Prostate gland (tissue), 2 donors: ENCODE measurements around the gene NR1D1. TPM values are rescaled to one million over a fixed set of nuclear protein-coding genes. Genes with fewer than 3 reads are reported as not detected.

Experiments used
- DNase-seq: peaks from one replicate; pipeline ENCODE4 v3.0.0-alpha.2; 2019; ENCODE audit warnings: low spot score
- H3K27ac ChIP-seq, 2 donors: fragments of 200-600 bp; sonication (generic); 2 replicates each; pipeline ENCODE4 v1.5.1; 2017 to 2019
- H3K27me3 ChIP-seq: fragments of 200-600 bp; sonication (generic); replicated peaks from 2 replicates; pipeline ENCODE4 v1.5.1; 2019; ENCODE audit not compliant: insufficient read depth
- H3K36me3 ChIP-seq, 2 donors: fragments of 200-600 bp; sonication (generic); 1 replicate in 1 of 2; 2 replicates in 1 of 2; pipeline versions ENCODE4 v1.5.1 to v1.8.1; 2017 to 2019
- H3K4me1 ChIP-seq: fragments of 200-600 bp; sonication (generic); replicated peaks from 2 replicates; pipeline ENCODE4 v1.5.1; 2019
- H3K4me3 ChIP-seq, 2 donors: fragments of 200-600 bp; sonication (generic); 2 replicates each; pipeline ENCODE4 v1.5.1; 2017 to 2019
- H3K9me3 ChIP-seq: fragments of 200-600 bp; sonication (generic); 2 replicates; pipeline ENCODE4 v1.5.1; 2017
- POLR2A ChIP-seq: fragments of 450-650 bp; IDR thresholded peaks from one replicate; pipeline ENCODE4 v1.6.1; 2016; ENCODE audit warnings: antibody characterized with exemption, mild to moderate bottlenecking
- POLR2AphosphoS5 ChIP-seq: sonication (generic); formaldehyde crosslinking; IDR thresholded peaks from one replicate; pipeline ENCODE4 v1.6.1; 2017; ENCODE audit warnings: antibody characterized with exemption
- WGBS: methylation state at CpG from one replicate; pipeline ENCODE4 v1.1.5; 2018; 5-methylcytosine and 5-hydroxymethylcytosine counted together
- intact Hi-C: fragments of 100-400 bp; cut with DNase I; formaldehyde crosslinking; loops from one replicate; pipeline ENCODE4 v1.14.2; 2022
- total RNA-seq, 2 donors: library from RNA; depleted of rRNA; stranded (reverse); fragments of >200 nt; gene quantifications; one replicate each; pipeline ENCODE4 v1.1.0, GENCODE V29; 2016
- TF ChIP-seq, protein P1 (sequence below), 4 experiments: fragments of 200-600 bp in 2 of 4; fragments of 450-650 bp in 2 of 4; sonication (generic) in 2 of 4; IDR thresholded peaks; 1 replicate in 3 of 4; 2 replicates in 1 of 4; pipeline ENCODE4 v1.5.1; 2016 to 2019; ENCODE audit warnings: antibody characterized with exemption in 4 of 4, mild to moderate bottlenecking in 2 of 4, moderate library complexity in 2 of 4

The NR1D1 gene
- total RNA-seq, 2 donors from 2014 or later, result 10.7 to 35.2 TPM

DNA sequence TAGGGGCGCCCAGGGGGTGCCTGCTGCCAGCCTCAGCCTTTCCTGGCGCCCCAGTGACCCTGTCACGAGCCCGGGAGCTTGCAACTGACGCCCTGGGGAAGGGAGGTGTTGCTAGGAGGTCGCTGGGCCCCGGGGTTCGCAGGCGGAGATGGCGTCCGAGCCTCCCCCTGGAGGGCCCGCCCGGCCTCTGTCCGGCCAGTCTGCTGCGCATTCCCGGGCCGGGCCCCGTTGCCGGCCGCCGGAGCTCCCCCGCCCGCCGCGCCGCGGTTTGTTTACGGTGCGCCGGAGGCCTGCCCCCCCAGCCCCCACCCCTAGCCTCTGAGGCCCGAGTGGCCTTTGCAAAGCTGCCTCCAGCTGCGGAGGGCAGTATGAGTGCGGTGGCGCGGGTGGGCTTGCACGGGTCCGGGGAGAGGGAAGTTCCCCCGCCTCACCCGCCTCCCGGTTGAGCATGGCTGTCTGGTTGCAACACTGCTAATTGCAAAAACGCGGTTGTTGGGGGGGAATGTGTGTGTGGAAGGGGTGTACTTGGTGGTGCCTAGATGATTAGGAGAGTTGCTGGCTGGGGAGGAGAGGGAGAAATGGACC, 37.1 kb downstream of the NR1D1 start:
- H3K4me3 ChIP-seq, result peak overlapping the region; percentile 99
- intact Hi-C loops, result loop anchor here (1.0 to 5.0 kb wide), 4 partner anchors 12 to 104 kb away; no protein-coding TSS in a partner anchor
- H3K4me1 ChIP-seq, result no peaks in the 10 kb centered on the region
- H3K36me3 ChIP-seq, result no peaks in the 10 kb centered on the region
- TF ChIP-seq POLR2AphosphoS5 (no peak), POLR2A (no peak)
- TF ChIP-seq, protein P1, sequence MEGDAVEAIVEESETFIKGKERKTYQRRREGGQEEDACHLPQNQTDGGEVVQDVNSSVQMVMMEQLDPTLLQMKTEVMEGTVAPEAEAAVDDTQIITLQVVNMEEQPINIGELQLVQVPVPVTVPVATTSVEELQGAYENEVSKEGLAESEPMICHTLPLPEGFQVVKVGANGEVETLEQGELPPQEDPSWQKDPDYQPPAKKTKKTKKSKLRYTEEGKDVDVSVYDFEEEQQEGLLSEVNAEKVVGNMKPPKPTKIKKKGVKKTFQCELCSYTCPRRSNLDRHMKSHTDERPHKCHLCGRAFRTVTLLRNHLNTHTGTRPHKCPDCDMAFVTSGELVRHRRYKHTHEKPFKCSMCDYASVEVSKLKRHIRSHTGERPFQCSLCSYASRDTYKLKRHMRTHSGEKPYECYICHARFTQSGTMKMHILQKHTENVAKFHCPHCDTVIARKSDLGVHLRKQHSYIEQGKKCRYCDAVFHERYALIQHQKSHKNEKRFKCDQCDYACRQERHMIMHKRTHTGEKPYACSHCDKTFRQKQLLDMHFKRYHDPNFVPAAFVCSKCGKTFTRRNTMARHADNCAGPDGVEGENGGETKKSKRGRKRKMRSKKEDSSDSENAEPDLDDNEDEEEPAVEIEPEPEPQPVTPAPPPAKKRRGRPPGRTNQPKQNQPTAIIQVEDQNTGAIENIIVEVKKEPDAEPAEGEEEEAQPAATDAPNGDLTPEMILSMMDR (IDR thresholded peaks at IDR 0.05), result no peak
- peak overlapping the region; percentile 93 for H3K27ac ChIP-seq
- no peak for DNase-seq
- H3K9me3 ChIP-seq, result no peaks in the 10 kb centered on the region
- WGBS, result under 1% methylated on average over 10 of the region's 42 CpGs
- no peaks in the 10 kb centered on the region for H3K27me3 ChIP-seq

DNA sequence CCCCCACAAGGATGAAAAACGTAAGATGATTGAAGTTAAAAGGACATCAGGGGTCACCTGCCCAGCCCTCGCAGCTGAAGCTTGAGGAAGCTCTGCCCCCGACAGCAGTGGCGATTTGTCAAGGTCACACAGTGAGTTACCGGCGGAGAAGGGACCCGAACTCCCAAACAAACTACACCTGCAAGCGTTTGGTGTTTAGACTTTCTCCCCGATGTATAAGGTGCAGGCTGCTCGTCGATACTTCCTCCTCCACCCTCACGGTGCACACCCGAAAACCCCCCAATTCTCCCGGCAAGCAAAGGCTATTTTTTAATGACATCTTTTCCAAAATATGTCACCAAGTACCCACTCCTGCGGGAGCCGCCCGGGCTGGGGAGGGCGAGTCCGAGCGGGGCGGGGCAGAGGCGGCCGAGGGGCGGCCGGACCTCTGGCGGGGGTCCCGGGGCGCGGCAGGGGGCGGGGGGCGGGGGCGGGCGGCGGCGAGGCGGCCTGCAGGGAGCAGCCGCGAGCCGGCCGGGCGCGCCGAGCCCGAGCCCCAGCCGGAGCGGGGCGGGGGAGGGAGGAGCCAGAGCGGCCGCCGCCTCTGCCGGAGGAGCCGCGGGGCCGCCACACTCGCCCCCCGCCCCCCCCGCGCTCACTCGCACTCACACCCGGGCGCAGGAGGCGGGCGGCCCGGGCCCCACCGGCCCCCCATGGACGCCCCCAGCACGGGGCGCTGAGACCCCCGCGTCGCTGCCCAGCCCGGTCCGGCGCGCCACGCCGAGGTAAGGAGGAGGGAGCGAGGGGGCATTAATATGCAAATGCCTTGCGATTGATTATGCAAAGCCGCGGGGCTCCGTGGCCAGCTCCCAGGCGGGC, 37.8 kb downstream of the NR1D1 start, which contains the start of gene THRA:
THRA (plus strand) TSS at position 637 of the 858 bp plus-strand sequence. CDS start 11,524 bp downstream, outside the sequence.
- Histone ChIP-seq H3K4me3 (peak within 1 kb of the TSS; percentile 99), H3K9me3 (no peaks in the 10 kb centered on the region), H3K27me3 (no peaks in the 10 kb centered on the region), H3K27ac (peak within 1 kb of the TSS; percentile 93), H3K4me1 (no peaks in the 10 kb centered on the region), H3K36me3 (no peaks in the 10 kb centered on the region)
- WGBS, result 4% methylated on average over 23 of the region's 83 CpGs
- peak; percentile 40 for TF ChIP-seq POLR2A
- TF ChIP-seq, protein P1 (IDR thresholded peaks at IDR 0.05), result peak in 1 of 4 experiments; percentile 31
- TF ChIP-seq POLR2AphosphoS5, result no peak
- DNase-seq, result peak; percentile 75
- intact Hi-C loops, result loop anchor here (1.0 to 5.0 kb wide), 4 partner anchors 13 to 105 kb away; no protein-coding TSS in a partner anchor

DNA sequence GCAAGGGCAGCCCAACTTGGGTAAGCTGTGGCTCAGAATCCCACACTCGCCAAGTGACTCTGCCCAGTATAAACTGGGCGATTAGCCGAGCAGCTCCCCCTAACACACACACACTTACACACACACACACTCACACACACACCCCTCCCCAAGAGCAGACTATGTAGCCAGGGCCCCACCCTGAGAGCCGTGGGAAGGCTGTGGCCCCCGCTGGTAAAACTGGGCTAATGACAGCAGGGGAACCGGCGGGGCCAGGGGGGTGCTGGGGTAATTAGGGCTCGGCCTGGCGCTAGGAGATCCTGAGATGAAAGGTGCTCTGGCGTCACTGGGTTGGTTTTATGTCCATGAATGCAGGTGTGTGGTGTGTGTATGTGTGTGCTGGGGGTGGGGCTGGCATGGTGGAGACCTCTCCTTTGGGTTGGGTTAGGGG, 38.8 kb downstream of the NR1D1 start:
- TF ChIP-seq POLR2A (no peak), POLR2AphosphoS5 (no peak)
- TF ChIP-seq, protein P1 (IDR thresholded peaks at IDR 0.05), result no peak
- intact Hi-C loops, result loop anchor here (5.0 kb wide), 3 partner anchors 36 to 106 kb away; no protein-coding TSS in a partner anchor
- 60% methylated on average over 10 of the region's 10 CpGs for WGBS
- H3K27me3 ChIP-seq, result no peaks in the 10 kb centered on the region
- DNase-seq, result no peak
- no peak overlapping the region for H3K27ac ChIP-seq
- no peak overlapping the region for H3K4me3 ChIP-seq
- no peaks in the 10 kb centered on the region for H3K9me3 ChIP-seq
- no peaks in the 10 kb centered on the region for H3K36me3 ChIP-seq
- no peaks in the 10 kb centered on the region for H3K4me1 ChIP-seq

DNA sequence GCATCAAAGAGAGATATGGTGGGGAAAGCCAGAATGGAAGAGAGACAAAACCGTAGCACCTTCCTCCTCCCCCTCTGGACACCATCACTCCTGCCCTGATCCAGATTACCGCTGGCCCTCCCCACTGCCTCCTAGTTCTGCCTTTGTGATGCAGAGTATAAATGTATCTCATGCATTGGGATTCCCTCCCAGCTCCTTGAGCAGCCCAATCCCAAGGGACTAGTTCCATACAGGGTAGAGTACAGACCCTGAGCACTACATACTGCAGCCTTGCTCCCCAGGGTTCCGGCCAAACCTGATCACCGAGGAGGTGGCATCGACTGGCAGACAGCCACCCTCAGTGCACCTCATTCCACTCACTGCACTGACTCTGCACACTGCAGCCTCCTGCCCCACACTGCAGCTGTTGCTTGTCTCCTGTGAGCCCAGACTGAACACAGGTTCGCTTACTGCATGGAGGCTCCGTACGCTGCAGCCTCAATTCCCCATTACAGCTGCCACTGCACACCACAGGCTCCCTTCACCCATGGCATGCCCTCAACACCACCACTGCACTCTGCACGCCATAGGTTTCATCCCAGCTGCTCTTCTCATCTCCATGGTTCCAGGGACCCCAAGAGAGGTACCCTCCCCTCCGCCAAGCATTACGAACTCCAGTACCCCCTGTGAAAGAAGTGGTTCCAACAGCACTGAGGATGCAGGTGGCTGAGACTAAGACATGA, 39.3 kb downstream of the NR1D1 start:
- no peak overlapping the region for H3K4me3 ChIP-seq
- no peaks in the 10 kb centered on the region for H3K4me1 ChIP-seq
- no peak for DNase-seq
- H3K36me3 ChIP-seq, result no peaks in the 10 kb centered on the region
- H3K9me3 ChIP-seq, result no peaks in the 10 kb centered on the region
- no peaks in the 10 kb centered on the region for H3K27me3 ChIP-seq
- H3K27ac ChIP-seq, result no peak overlapping the region
- no peak for TF ChIP-seq POLR2AphosphoS5
- TF ChIP-seq, protein P1 (IDR thresholded peaks at IDR 0.05), result no peak
- no peak for TF ChIP-seq POLR2A
- 71% methylated on average over 11 of the region's 11 CpGs for WGBS
- intact Hi-C loops, result loop anchor here (5.0 kb wide), 3 partner anchors 36 to 106 kb away; no protein-coding TSS in a partner anchor
